ENCODE results near the gene CA10.

Gene CA10

GRCh38 chr17:52035336-52035915 is 123.1 kb downstream of the CA10 start:
- no CpG with 5 or more reads among the region's 6 CpGs for WGBS (ENCODE audit: extremely low coverage, insufficient coverage, insufficient read length)
- no peak overlapping the region for H3K14ac ChIP-seq (ENCODE audit: low read length)

GRCh38 chr17:52032454-52032853 is 126.1 kb downstream of the CA10 start:
- no peak overlapping the region for H2BK120ac ChIP-seq (ENCODE audit: insufficient read depth, low read length, poor library complexity)
- no peak for DNase-seq
- no peak overlapping the region for H3K23ac ChIP-seq (ENCODE audit: low read length)
- no peak overlapping the region for H3K9ac ChIP-seq (ENCODE audit: low read length)
- no peak overlapping the region for H3K4me2 ChIP-seq (ENCODE audit: low read length)
- no peak overlapping the region for H3K4me3 ChIP-seq (ENCODE audit: low read depth, low read length)
- H3K14ac ChIP-seq (ENCODE audit: low read length): no peak overlapping the region
- no peaks in the 10 kb centered on the region for H3K27me3 ChIP-seq (ENCODE audit: insufficient read depth, low read length)
- no peak overlapping the region for H3K18ac ChIP-seq (ENCODE audit: low read length)
- H2BK5ac ChIP-seq (ENCODE audit: low read depth, low read length, poor library complexity): no peak overlapping the region
- no peaks in the 10 kb centered on the region for H3K79me1 ChIP-seq (ENCODE audit: low read length)
- no peak overlapping the region for H2BK12ac ChIP-seq (ENCODE audit: low read length)
- no CpG with 5 or more reads among the region's 3 CpGs for WGBS (ENCODE audit: extremely low coverage, insufficient coverage, insufficient read length)
- no peaks in the 10 kb centered on the region for H3K36me3 ChIP-seq (ENCODE audit: control insufficient read depth in 1 of 2, insufficient read depth in 2 of 2, low read length in 2 of 2)
- H4K91ac ChIP-seq (ENCODE audit: low read depth, low read length): no peak overlapping the region
- no peak overlapping the region for H4K12ac ChIP-seq (ENCODE audit: low read depth, low read length)
- peaks cover 0 to 5% of the 10 kb centered on the region in 2 experiments for H3K4me1 ChIP-seq (ENCODE audit: control insufficient read depth in 1 of 2, insufficient read depth in 2 of 2, low read length in 2 of 2)
- H4K8ac ChIP-seq (ENCODE audit: low read depth, low read length): no peak overlapping the region
- H3K9me3 ChIP-seq (ENCODE audit: insufficient read depth, low read depth, low read length): no peaks in the 10 kb centered on the region
- no peak overlapping the region for H3K27ac ChIP-seq (ENCODE audit: low read depth, low read length)
- H3K4ac ChIP-seq (ENCODE audit: low read depth, low read length): no peak overlapping the region
- H3K79me2 ChIP-seq (ENCODE audit: control insufficient read depth, insufficient read depth, low read length, poor library complexity): no peaks in the 10 kb centered on the region
- H2AK5ac ChIP-seq (ENCODE audit: low read length): no peak overlapping the region
- H2AFZ ChIP-seq (ENCODE audit: insufficient read depth, low read length, poor library complexity): no peak overlapping the region

More at GRCh38 chr17:52035336-52035915, 123.1 kb downstream of the CA10 start:
- H3K79me1 ChIP-seq (ENCODE audit: low read length): no peaks in the 10 kb centered on the region
- no peak overlapping the region for H3K4ac ChIP-seq (ENCODE audit: low read depth, low read length)
- no peak overlapping the region for H4K12ac ChIP-seq (ENCODE audit: low read depth, low read length)
- DNase-seq: no peak
- H4K91ac ChIP-seq (ENCODE audit: low read depth, low read length): no peak overlapping the region
- no peak overlapping the region for H3K4me3 ChIP-seq (ENCODE audit: low read depth, low read length)
- no peaks in the 10 kb centered on the region for H3K27me3 ChIP-seq (ENCODE audit: insufficient read depth, low read length)
- H3K36me3 ChIP-seq (ENCODE audit: control insufficient read depth in 1 of 2, insufficient read depth in 2 of 2, low read length in 2 of 2): no peaks in the 10 kb centered on the region
- H2BK120ac ChIP-seq (ENCODE audit: insufficient read depth, low read length, poor library complexity): no peak overlapping the region
- peaks cover 0 to 2% of the 10 kb centered on the region in 2 experiments for H3K4me1 ChIP-seq (ENCODE audit: control insufficient read depth in 1 of 2, insufficient read depth in 2 of 2, low read length in 2 of 2)
- no peak overlapping the region for H2AK5ac ChIP-seq (ENCODE audit: low read length)
- H3K9me3 ChIP-seq (ENCODE audit: insufficient read depth, low read depth, low read length): no peaks in the 10 kb centered on the region
- H3K9ac ChIP-seq (ENCODE audit: low read length): no peak overlapping the region
- H2BK12ac ChIP-seq (ENCODE audit: low read length): no peak overlapping the region
- H2AFZ ChIP-seq (ENCODE audit: insufficient read depth, low read length, poor library complexity): no peak overlapping the region
- no peak overlapping the region for H2BK5ac ChIP-seq (ENCODE audit: low read depth, low read length, poor library complexity)
- H3K4me2 ChIP-seq (ENCODE audit: low read length): no peak overlapping the region
- no peaks in the 10 kb centered on the region for H3K79me2 ChIP-seq (ENCODE audit: control insufficient read depth, insufficient read depth, low read length, poor library complexity)
- no peak overlapping the region for H3K27ac ChIP-seq (ENCODE audit: low read depth, low read length)
- no peak overlapping the region for H3K23ac ChIP-seq (ENCODE audit: low read length)
- H3K18ac ChIP-seq (ENCODE audit: low read length): no peak overlapping the region
- H4K8ac ChIP-seq (ENCODE audit: low read depth, low read length): no peak overlapping the region

GRCh38 chr17:52030052-52030451 is 128.5 kb downstream of the CA10 start:
- DNase-seq: no peak
- no peaks in the 10 kb centered on the region for H3K36me3 ChIP-seq (ENCODE audit: control insufficient read depth in 1 of 2, insufficient read depth in 2 of 2, low read length in 2 of 2)
- H3K4me2 ChIP-seq (ENCODE audit: low read length): no peak overlapping the region
- no peak overlapping the region for H2BK120ac ChIP-seq (ENCODE audit: insufficient read depth, low read length, poor library complexity)
- H3K9ac ChIP-seq (ENCODE audit: low read length): no peak overlapping the region
- H4K91ac ChIP-seq (ENCODE audit: low read depth, low read length): no peak overlapping the region
- no peak overlapping the region for H2AFZ ChIP-seq (ENCODE audit: insufficient read depth, low read length, poor library complexity)
- H3K27ac ChIP-seq (ENCODE audit: low read depth, low read length): no peak overlapping the region
- peaks cover 4 to 6% of the 10 kb centered on the region in 2 experiments for H3K4me1 ChIP-seq (ENCODE audit: control insufficient read depth in 1 of 2, insufficient read depth in 2 of 2, low read length in 2 of 2)
- H3K14ac ChIP-seq (ENCODE audit: low read length): no peak overlapping the region
- no peak overlapping the region for H3K4ac ChIP-seq (ENCODE audit: low read depth, low read length)
- no peak overlapping the region for H4K12ac ChIP-seq (ENCODE audit: low read depth, low read length)
- no peak overlapping the region for H3K18ac ChIP-seq (ENCODE audit: low read length)
- no peak overlapping the region for H2BK5ac ChIP-seq (ENCODE audit: low read depth, low read length, poor library complexity)
- H3K4me3 ChIP-seq (ENCODE audit: low read depth, low read length): no peak overlapping the region
- no peak overlapping the region for H2AK5ac ChIP-seq (ENCODE audit: low read length)
- H3K9me3 ChIP-seq (ENCODE audit: insufficient read depth, low read depth, low read length): no peaks in the 10 kb centered on the region
- WGBS (ENCODE audit: extremely low coverage, insufficient coverage, insufficient read length): no CpG with 5 or more reads among the region's 3 CpGs
- no peaks in the 10 kb centered on the region for H3K79me1 ChIP-seq (ENCODE audit: low read length)
- H3K27me3 ChIP-seq (ENCODE audit: insufficient read depth, low read length): no peaks in the 10 kb centered on the region
- no peak overlapping the region for H2BK12ac ChIP-seq (ENCODE audit: low read length)
- H3K79me2 ChIP-seq (ENCODE audit: control insufficient read depth, insufficient read depth, low read length, poor library complexity): no peaks in the 10 kb centered on the region
- H4K8ac ChIP-seq (ENCODE audit: low read depth, low read length): no peak overlapping the region
- H3K23ac ChIP-seq (ENCODE audit: low read length): no peak overlapping the region

- Histone ChIP-seq H2BK5ac (ENCODE audit: low read depth, low read length, poor library complexity) (no peak overlapping the region), H3K4me2 (ENCODE audit: low read length) (peak overlapping the region; percentile 23), H3K36me3 (ENCODE audit: control insufficient read depth in 1 of 2, insufficient read depth in 2 of 2, low read length in 2 of 2) (no peaks in the 10 kb centered on the region), H3K14ac (ENCODE audit: low read length) (no peak overlapping the region), H2AK5ac (ENCODE audit: low read length) (no peak overlapping the region), H4K8ac (ENCODE audit: low read depth, low read length) (no peak overlapping the region), H3K9ac (ENCODE audit: low read length) (no peak overlapping the region), H2BK120ac (ENCODE audit: insufficient read depth, low read length, poor library complexity) (no peak overlapping the region), H2AFZ (ENCODE audit: insufficient read depth, low read length, poor library complexity) (no peak overlapping the region), H3K4me3 (ENCODE audit: low read depth, low read length) (no peak overlapping the region), H2BK12ac (ENCODE audit: low read length) (no peak overlapping the region), H3K27ac (ENCODE audit: low read depth, low read length) (peak overlapping the region; percentile 43), H3K4ac (ENCODE audit: low read depth, low read length) (no peak overlapping the region), H3K4me1 (ENCODE audit: control insufficient read depth in 1 of 2, insufficient read depth in 2 of 2, low read length in 2 of 2) (peaks cover 4 to 6% of the 10 kb centered on the region in 2 experiments), H4K91ac (ENCODE audit: low read depth, low read length) (no peak overlapping the region), H3K9me3 (ENCODE audit: insufficient read depth, low read depth, low read length) (no peaks in the 10 kb centered on the region), H3K79me1 (ENCODE audit: low read length) (no peaks in the 10 kb centered on the region), H3K27me3 (ENCODE audit: insufficient read depth, low read length) (no peaks in the 10 kb centered on the region), H3K23ac (ENCODE audit: low read length) (no peak overlapping the region), H4K12ac (ENCODE audit: low read depth, low read length) (no peak overlapping the region), H3K79me2 (ENCODE audit: control insufficient read depth, insufficient read depth, low read length, poor library complexity) (no peaks in the 10 kb centered on the region), H3K18ac (ENCODE audit: low read length) (no peak overlapping the region)
- DNase-seq: peak; percentile 7 to 73
Observed at GRCh38 chr17:52027620-52028295, 130.8 kb downstream of the CA10 start.

Measured in trophoblast cell (in vitro differentiated cells and primary cell).